Measurements from ENCODE around the gene BRPF1.

Gene BRPF1

GRCh38 chr3:9701006-9701405, 30.5 kb upstream of the BRPF1 start:
- DNase-seq (ENCODE audit: low spot score), result no peak

DNA sequence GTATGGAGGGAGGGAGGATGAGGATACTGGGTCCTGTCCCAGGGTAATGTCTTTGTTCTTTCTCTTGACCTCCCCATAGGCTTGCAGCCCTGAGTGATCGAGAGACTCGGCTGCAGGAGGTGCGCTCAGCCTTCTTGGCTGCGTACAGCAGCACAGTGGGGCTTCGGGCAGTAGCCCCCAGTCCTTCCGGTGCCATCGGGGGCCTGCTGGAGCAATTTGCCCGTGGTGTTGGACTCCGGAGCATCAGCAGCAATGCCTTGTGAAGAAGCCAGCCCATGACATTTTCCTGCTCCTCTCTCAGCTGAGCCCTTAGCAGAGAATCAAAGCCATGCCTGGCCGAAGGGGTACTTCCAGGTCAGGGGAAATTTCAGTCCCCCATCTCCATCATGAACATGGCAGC, 29.8 kb upstream of the BRPF1 start:
- DNase-seq (ENCODE audit: low spot score), result no peak

GRCh38 chr3:9703240-9703639, 28.3 kb upstream of the BRPF1 start:
- DNase-seq (ENCODE audit: low spot score), result no peak

GRCh38 chr3:9703736-9704346, 27.7 kb upstream of the BRPF1 start, which contains the start of gene CPNE9:
Gene CPNE9 (plus strand): TSS chr3:9703833. CDS start chr3:9703997, 164 bp downstream.
- peak; percentile 43 for DNase-seq (ENCODE audit: low spot score)

GRCh38 chr3:9704347-9705322, 26.9 kb upstream of the BRPF1 start:
- peak; percentile 79 for DNase-seq (ENCODE audit: low spot score)

DNA sequence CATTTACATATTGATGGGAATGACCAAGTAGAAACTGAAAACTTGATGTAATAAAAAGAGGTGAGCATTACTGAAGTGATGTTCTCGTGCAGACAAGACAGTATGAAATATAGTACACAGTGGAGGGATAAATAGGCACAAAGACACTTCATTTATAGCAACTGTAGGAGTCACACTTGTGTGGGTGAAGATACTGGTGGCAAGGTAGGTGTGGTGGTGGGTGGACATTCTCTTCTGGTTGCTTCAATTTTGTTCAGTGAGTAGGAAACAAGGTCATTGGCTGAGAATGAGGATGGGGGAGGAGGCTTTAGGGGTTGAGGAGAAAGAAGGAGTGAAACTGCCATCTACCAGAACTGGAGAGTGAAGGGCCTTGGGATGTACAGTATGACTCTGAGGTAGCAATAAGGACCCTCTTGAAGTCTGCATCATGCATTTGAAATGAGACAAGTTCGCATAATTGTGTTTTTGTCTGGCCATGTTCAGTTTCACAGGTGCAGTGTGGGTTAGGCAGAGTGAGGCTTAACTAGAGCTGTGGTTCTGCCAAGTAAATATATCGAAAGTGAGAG, 21.3 kb upstream of the BRPF1 start:
- no peak for DNase-seq (ENCODE audit: low spot score)

DNA sequence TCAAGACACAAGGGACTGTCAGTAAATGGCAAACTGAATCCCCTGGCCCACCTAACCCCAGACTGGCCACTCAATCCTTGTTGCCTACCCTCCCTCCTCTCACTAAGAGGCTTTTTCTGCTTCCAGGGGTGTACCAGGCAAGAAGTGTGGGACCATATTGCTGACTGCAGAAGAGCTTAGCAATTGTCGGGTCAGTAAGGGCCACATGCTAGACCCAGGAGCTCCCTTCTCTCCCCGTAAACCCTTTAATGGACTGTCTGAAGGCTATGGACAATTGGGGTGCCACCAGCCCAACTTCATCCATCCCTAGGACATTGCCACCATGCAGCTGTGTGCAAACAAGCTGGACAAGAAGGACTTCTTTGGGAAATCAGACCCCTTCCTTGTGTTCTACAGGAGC, 19.1 kb upstream of the BRPF1 start:
- DNase-seq (ENCODE audit: low spot score), result no peak

- DNase-seq (ENCODE audit: low spot score), result no peak
These were observed 18.4 kb upstream of the BRPF1 start for GRCh38 chr3:9713142-9713541.

- DNase-seq (ENCODE audit: low spot score), result no peak
These were observed 16.4 kb upstream of the BRPF1 start for GRCh38 chr3:9715136-9715535.

- DNase-seq (ENCODE audit: low spot score), result peak; percentile 87
These were observed 15.6 kb upstream of the BRPF1 start for GRCh38 chr3:9715764-9716437.

- DNase-seq (ENCODE audit: low spot score), result no peak
These were observed 14.6 kb upstream of the BRPF1 start for GRCh38 chr3:9716801-9717555.

DNA sequence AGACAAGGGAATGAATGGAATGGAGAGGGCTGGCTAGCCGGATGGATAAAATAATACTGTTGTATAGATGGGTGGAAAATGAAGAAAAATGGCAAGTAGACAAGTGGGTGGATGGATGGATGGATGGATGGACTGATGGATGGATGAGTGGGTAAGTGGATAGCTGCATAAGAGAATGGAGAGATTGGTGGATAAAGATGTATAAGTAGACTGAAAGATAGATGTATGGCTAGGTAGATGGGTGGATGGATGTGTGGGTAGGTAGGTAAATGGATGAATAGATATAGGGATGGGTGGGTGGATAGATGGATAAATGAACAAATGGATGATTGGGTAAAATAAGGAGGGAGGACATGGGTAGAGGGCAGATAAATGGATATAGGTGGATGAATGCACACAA, 14.0 kb upstream of the BRPF1 start:
- no peak for DNase-seq (ENCODE audit: low spot score)

DNA sequence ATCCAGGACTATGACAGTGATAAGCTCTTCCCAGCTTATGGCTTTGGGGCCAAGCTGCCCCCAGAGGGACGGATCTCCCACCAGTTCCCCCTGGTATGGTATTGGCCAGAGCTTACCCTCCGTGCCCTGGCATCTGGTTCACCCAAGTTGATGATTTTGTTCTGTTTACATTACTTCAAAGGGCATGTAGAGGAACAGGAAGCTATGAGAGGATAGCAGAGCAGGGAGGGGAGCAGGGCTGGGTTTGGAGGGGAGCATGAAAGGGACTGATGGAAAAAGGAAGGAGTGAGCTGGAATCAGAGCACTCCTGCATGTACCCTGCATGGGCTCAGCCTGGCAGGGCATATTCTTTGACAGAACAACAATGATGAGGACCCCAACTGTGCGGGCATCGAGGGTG, 13.4 kb upstream of the BRPF1 start:
- DNase-seq (ENCODE audit: low spot score), result no peak

DNA sequence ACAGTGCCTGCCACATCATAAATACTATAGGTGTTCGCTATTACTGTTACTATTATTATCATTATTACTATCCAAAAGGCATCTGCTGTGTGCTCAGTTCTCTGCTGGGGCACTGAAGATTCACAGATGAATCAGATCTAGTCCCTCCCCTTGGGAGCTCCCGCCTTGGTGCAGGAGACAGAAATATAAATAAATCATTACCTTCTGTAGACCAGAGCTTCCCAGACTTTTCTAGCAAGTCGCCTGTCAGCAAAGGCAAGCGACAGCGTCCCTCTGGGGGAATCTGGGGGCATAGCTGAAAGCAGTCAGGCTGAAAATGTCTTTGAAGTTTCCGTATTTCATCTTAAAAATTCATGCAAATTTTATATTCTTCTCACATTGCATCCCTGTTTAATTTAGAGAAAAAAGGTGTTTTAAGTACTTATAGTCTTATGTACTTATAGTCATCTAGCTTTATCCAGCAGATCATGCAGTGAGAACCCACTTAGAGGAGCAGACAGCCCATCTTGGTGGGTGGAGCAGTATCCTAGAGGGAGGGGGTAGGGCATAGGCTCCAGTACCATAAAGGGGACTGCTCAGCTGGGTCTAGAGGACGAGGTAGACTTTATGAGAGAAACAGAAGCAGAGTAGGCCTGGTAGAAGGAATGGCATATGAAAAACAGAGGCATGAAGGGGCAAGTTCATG, 10.4 kb upstream of the BRPF1 start:
- no peak for DNase-seq (ENCODE audit: low spot score)

- DNase-seq (ENCODE audit: low spot score), result no peak
These were observed 9.9 kb upstream of the BRPF1 start for GRCh38 chr3:9721700-9722060.

- DNase-seq (ENCODE audit: low spot score), result no peak
These were observed 5.6 kb upstream of the BRPF1 start for GRCh38 chr3:9725775-9726515.

DNA sequence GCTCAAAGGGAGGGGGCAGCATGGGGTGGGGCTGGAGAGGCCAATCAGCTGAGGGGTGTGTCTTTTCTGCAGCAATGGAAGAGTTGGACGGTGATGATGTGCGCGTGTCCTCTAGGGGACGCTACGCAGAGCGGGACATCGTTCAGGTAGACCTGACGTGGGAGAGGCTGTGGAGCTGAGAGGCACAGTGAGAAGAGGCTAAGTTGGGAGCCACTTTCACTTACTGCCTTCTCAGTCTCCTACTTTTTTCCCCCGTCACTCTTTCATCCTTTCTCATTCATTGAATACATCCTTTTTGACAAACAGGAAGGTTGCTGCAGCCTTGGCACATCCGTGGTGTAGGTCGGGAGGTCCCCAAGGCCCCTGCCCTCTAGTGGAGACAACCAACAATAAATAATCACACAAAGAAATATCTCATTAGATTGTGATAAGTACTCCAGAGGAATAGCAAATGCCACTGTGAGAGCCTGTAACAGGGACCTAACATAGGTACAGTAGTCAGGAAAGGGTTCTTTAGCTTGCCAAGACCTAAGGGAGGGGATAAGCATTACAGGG, 4.4 kb upstream of the BRPF1 start:
- DNase-seq (ENCODE audit: low spot score), result no peak

- DNase-seq (ENCODE audit: low spot score), result no peak
These were observed 3.8 kb upstream of the BRPF1 start for GRCh38 chr3:9727743-9728142.

GRCh38 chr3:9729419-9729818, 2.1 kb upstream of the BRPF1 start:
- DNase-seq (ENCODE audit: low spot score), result no peak

GRCh38 chr3:9730657-9731205, 804 bp upstream of the BRPF1 start:
- DNase-seq (ENCODE audit: low spot score), result peak; percentile 34
